PC-3 (cell line): ENCODE data around the gene CAMTA1.

ENCODE experiments used
- EZH2 ChIP-seq: fragments of 300-600 bp; sonication (generic); IDR thresholded peaks from one replicate; pipeline ENCODE4 v1.6.1; 2017; ENCODE audit warnings: antibody characterized with exemption, mild to moderate bottlenecking, low read length; ENCODE audit not compliant: unreplicated experiment
- TF ChIP-seq, protein P1 (sequence below): fragments of 300-600 bp; sonication (generic); conservative IDR thresholded peaks from 2 replicates; pipeline ENCODE4 v1.5.1; 2017; ENCODE audit warnings: antibody characterized with exemption, low read depth, mild to moderate bottlenecking, low read length

DNA sequence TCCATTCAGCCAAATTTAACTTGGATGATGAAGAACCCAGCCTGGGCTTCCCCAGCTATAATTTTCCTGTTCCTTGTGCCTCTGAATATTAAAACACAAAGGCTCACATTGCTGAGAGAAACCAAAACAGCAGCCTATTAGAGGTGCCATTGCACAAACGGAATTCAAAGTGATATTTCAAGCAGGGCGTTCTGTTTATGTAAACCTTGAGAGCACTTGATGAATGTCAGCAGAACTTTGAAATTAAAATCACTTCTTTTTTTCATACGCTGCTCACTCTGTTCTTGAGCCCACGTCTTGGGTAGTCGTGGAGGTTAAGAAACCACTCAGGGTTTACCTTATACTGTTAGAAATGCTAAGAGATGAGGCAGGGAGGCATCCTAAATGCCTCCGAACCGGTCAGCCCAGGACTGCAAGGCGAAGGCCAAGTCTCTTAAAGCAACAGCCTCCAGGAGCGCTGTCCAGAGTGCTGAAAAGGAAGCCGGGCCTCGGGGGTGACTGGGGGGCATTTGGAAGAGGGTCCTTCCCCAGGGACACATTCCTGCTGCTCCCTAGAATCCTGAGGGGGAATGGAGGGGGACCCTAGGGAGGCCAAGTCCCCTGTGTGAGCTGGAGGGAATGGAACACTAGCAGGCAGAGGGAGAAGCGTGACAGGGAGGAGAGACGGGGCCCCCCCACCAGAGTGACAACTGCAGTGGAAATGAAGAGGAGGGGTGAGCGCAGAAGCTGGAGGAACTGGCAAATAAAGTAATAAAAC lies 831.0 kb downstream of the CAMTA1 start:
- TF ChIP-seq, protein P1, sequence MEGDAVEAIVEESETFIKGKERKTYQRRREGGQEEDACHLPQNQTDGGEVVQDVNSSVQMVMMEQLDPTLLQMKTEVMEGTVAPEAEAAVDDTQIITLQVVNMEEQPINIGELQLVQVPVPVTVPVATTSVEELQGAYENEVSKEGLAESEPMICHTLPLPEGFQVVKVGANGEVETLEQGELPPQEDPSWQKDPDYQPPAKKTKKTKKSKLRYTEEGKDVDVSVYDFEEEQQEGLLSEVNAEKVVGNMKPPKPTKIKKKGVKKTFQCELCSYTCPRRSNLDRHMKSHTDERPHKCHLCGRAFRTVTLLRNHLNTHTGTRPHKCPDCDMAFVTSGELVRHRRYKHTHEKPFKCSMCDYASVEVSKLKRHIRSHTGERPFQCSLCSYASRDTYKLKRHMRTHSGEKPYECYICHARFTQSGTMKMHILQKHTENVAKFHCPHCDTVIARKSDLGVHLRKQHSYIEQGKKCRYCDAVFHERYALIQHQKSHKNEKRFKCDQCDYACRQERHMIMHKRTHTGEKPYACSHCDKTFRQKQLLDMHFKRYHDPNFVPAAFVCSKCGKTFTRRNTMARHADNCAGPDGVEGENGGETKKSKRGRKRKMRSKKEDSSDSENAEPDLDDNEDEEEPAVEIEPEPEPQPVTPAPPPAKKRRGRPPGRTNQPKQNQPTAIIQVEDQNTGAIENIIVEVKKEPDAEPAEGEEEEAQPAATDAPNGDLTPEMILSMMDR, result no peak
- no peak for TF ChIP-seq EZH2
